CD4-positive, alpha-beta T cell treated with Interleukin-6 at 100 ng/mL for 8 hours (primary cell): Measurements from ENCODE around the gene GPX8.

ENCODE experiments used
- DNase-seq: peaks from one replicate; pipeline ENCODE4 v3.0.0-alpha.2; 2020; ENCODE audit warnings: mixed read lengths, low spot score

GPX8 gene

GRCh38 chr5:55172051-55172899 is 12.3 kb downstream of the GPX8 start:
- peak; percentile 77 for DNase-seq

- peak; percentile 57 for DNase-seq
Observed at GRCh38 chr5:55172937-55173686, 13.1 kb downstream of the GPX8 start, which contains the start of gene CDC20B. CDC20B (minus strand) TSS chr5:55173177; CDS start chr5:55173000, 177 bp downstream.

GRCh38 chr5:55173687-55174230 is 13.8 kb downstream of the GPX8 start:
- no peak for DNase-seq

GRCh38 chr5:55175781-55176175 is 15.8 kb downstream of the GPX8 start:
- no peak for DNase-seq

GRCh38 chr5:55176176-55176818 is 16.3 kb downstream of the GPX8 start:
- DNase-seq, result no peak

- DNase-seq, result no peak
Observed at GRCh38 chr5:55177078-55177477, 17.1 kb downstream of the GPX8 start.

- DNase-seq, result no peak
Observed at GRCh38 chr5:55180016-55180415, 20.0 kb downstream of the GPX8 start.

- DNase-seq, result no peak
Observed at GRCh38 chr5:55187370-55187769, 27.4 kb downstream of the GPX8 start.

- no peak for DNase-seq
Observed at GRCh38 chr5:55188656-55189540, 28.9 kb downstream of the GPX8 start.

- no peak for DNase-seq
Observed at GRCh38 chr5:55191165-55191564, 31.2 kb downstream of the GPX8 start.

GRCh38 chr5:55205001-55205400 is 45.0 kb downstream of the GPX8 start:
- no peak for DNase-seq

- DNase-seq, result no peak
Observed at GRCh38 chr5:55211184-55211874, 51.4 kb downstream of the GPX8 start.
